Neutrophil (primary cell): ENCODE results near the gene GEMIN2.
"Not testable (repeated sequence)": the region's sequence is repeated elsewhere in the genome, so short reads cannot be mapped to it uniquely, and the experiment has no call there.

Experiments used
- H3K27ac ChIP-seq: fragments of 200-600 bp; sonication (generic); 2 replicates; pipeline ENCODE4 v1.5.1; 2016; ENCODE audit warnings: mild to moderate bottlenecking, moderate library complexity
- H3K27me3 ChIP-seq: fragments of 200-600 bp; sonication (generic); 2 replicates; pipeline ENCODE4 v1.6.0; 2016; ENCODE audit warnings: mild to moderate bottlenecking
- H3K36me3 ChIP-seq: fragments of 200-600 bp; sonication (generic); 2 replicates; pipeline ENCODE4 v1.5.1; 2017
- H3K4me1 ChIP-seq, 2 experiments: fragments of 200-600 bp in 1 of 2; sonication (generic) in 1 of 2; 1 replicate in 1 of 2; 2 replicates in 1 of 2; pipeline versions ENCODE4 v1.5.1 to v1.6.1; 2013 to 2016; ENCODE audit warnings: low read depth in 1 of 2, low read length in 1 of 2, mild to moderate bottlenecking in 1 of 2, moderate library complexity in 1 of 2; ENCODE audit not compliant: control insufficient read depth in 1 of 2, insufficient read depth in 1 of 2
- H3K4me3 ChIP-seq, 2 experiments: fragments of 200-600 bp in 1 of 2; sonication (generic) in 1 of 2; 1 replicate in 1 of 2; 2 replicates in 1 of 2; pipeline ENCODE4 v1.5.1; 2013 to 2016; ENCODE audit warnings: low read depth in 1 of 2, low read length in 1 of 2, mild to moderate bottlenecking in 1 of 2, moderate library complexity in 1 of 2
- H3K9me3 ChIP-seq: fragments of 200-600 bp; sonication (generic); 2 replicates; pipeline ENCODE4 v1.5.1; 2016
- CTCF ChIP-seq: fragments of 200-600 bp; sonication (generic); IDR thresholded peaks from 2 replicates; pipeline ENCODE4 v1.5.1; 2016; ENCODE audit warnings: antibody characterized with exemption

The GEMIN2 gene

DNA sequence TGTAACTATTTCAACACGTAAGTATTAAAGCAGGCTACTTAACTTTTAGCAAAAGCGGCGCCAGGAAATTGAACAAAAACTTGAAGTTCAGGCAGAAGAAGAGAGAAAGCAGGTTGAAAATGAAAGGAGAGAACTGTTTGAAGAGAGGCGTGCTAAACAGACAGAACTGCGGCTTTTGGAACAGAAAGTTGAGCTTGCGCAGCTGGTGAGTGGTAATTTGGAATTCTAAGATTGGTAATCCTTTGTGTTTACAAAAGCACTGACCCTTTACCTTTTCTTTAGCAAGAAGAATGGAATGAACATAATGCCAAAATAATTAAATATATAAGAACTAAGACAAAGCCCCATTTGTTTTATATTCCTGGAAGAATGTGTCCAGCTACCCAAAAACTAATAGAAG is 64.9 kb downstream of the GEMIN2 start:
- peaks cover 24 to 30% of the 10 kb centered on the region in 2 experiments for H3K4me1 ChIP-seq
- no peaks in the 10 kb centered on the region for H3K9me3 ChIP-seq
- no peaks in the 10 kb centered on the region for H3K27me3 ChIP-seq
- no peak overlapping the region for H3K27ac ChIP-seq
- no peak for TF ChIP-seq CTCF
- no peak overlapping the region for H3K4me3 ChIP-seq
- peaks cover 78% of the 10 kb centered on the region for H3K36me3 ChIP-seq

GRCh38 chr14:39180553-39180952 is 66.4 kb downstream of the GEMIN2 start:
- H3K9me3 ChIP-seq, result no peaks in the 10 kb centered on the region
- H3K27me3 ChIP-seq, result no peaks in the 10 kb centered on the region
- TF ChIP-seq CTCF, result no peak
- H3K27ac ChIP-seq, result peak overlapping the region; percentile 61
- no peak overlapping the region for H3K4me3 ChIP-seq
- peaks cover 16 to 21% of the 10 kb centered on the region in 2 experiments for H3K4me1 ChIP-seq
- peaks cover 91% of the 10 kb centered on the region for H3K36me3 ChIP-seq

GRCh38 chr14:39181026-39181692 is 67.0 kb downstream of the GEMIN2 start:
- Histone ChIP-seq H3K36me3 (peaks cover 92% of the 10 kb centered on the region), H3K27ac (peak overlapping the region; percentile 61)

GRCh38 chr14:39181693-39182047 is 67.5 kb downstream of the GEMIN2 start:
- Histone ChIP-seq H3K4me3 (no peak overlapping the region), H3K9me3 (no peaks in the 10 kb centered on the region), H3K36me3 (peaks cover 87% of the 10 kb centered on the region), H3K27ac (peak overlapping the region; percentile 61), H3K27me3 (no peaks in the 10 kb centered on the region), H3K4me1 (peaks cover 5 to 10% of the 10 kb centered on the region in 2 experiments)
- TF ChIP-seq CTCF, result no peak

More at GRCh38 chr14:39181026-39181692, 67.0 kb downstream of the GEMIN2 start:
- H3K9me3 ChIP-seq, result no peaks in the 10 kb centered on the region
- no peak for TF ChIP-seq CTCF
- peaks cover 10 to 15% of the 10 kb centered on the region in 2 experiments for H3K4me1 ChIP-seq
- H3K4me3 ChIP-seq, result no peak overlapping the region
- H3K27me3 ChIP-seq, result no peaks in the 10 kb centered on the region

DNA sequence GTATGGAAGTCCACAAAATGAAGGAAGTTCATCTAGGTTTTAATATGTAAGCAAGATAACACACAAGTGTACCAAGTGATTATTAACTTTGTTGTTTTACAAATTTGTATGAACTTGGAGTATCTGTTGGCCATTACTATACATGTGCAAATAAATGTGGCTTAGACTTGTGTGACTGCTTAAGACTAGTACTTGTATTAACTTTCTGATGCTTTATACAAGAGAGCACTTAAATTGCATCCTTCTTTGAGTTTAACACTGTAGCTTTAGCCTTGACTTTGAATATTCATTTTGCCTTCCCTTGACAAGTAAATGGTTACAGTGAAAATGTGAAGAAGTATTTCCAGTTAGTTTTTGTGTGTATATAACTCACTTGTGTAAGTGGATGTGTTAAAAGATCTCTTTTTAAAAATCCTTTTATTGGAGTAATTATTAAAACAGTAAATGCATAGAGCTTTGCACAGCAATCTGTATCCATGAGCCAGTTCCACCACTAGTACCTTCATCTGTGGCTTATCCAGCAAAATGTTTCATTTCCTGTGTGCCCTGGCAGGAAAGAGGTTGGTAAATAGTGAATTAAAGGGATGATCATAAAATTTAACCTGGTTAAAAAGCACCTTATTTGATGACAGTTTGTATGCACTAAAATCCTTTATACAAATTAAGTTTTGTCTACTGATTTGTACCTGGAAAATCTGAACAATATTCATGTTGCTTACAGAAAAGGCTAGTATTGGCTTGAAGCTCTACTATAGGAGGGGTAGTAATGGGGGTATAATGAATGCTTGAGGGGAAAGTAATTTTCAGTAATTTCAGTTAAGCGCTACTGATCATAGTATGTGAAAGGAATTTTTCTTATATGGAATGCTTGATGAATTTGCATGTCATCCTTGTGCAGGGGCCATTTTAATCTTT is 68.9 kb downstream of the GEMIN2 start:
- Histone ChIP-seq H3K36me3 (peaks cover 79% of the 10 kb centered on the region), H3K27ac (peak overlapping the region; percentile 39)
- no peak for TF ChIP-seq CTCF

DNA sequence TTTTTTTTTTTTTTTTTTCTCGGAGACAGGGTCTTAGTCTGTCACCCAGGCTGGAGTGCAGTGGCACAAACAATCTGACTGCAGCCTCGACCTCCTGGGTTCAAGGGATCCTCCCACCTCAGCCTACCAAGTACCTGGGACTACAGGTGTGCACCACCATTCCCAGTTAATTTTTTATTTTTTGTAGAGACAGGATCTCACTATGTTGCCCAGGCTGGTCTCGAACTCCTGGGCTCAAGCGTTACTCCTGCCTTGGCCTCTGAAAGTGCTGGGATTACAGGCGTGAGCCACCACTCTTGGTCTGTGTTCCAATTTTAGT is 69.5 kb downstream of the GEMIN2 start:
- peaks cover 73% of the 10 kb centered on the region for H3K36me3 ChIP-seq
- H3K27ac ChIP-seq, H3K4me3 ChIP-seq, H3K27me3 ChIP-seq, H3K4me1 ChIP-seq, H3K9me3 ChIP-seq: not testable (repeated sequence)

More for the DNA sequence above, 68.9 kb downstream of the GEMIN2 start:
- Histone ChIP-seq H3K27me3 (no peaks in the 10 kb centered on the region), H3K4me3 (no peak overlapping the region), H3K4me1 (peaks cover 0 to 6% of the 10 kb centered on the region in 2 experiments), H3K9me3 (no peaks in the 10 kb centered on the region)
